GM12873 (cell line): ENCODE measurements around the gene NOSTRIN.

Source experiments
- CTCF ChIP-seq: IDR thresholded peaks from 2 replicates; pipeline ENCODE4 v1.5.1; 2012; ENCODE audit warnings: low read depth, mild to moderate bottlenecking, moderate library complexity, low read length, control low read depth; ENCODE audit not compliant: insufficient read depth; ENCODE audit errors: missing control alignments

The NOSTRIN gene

GRCh38 chr2:168851674-168852320 is 49.4 kb downstream of the NOSTRIN start:
- TF ChIP-seq CTCF: no peak

DNA sequence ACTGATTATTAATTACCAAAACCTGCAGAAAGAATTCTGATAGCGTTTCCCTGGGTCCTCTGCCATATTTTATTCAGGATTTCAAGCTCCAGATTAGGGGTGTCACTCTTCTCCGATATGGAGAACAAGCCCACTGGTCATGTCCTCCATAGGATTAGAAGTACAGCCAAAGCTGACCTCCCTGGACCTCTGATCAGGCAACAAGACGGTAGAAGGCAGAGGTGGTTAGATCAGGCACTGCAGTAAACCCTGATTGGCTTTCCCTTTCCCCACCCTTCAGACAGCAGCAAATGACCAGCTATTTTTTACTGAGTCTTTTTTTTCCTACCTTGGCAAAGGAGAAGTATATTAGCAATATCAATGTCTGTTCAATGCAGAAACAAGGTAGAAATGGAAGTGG is 50.0 kb downstream of the NOSTRIN start:
- no peak for TF ChIP-seq CTCF

- no peak for TF ChIP-seq CTCF
These were observed 51.0 kb downstream of the NOSTRIN start for GRCh38 chr2:168853471-168853870.

DNA sequence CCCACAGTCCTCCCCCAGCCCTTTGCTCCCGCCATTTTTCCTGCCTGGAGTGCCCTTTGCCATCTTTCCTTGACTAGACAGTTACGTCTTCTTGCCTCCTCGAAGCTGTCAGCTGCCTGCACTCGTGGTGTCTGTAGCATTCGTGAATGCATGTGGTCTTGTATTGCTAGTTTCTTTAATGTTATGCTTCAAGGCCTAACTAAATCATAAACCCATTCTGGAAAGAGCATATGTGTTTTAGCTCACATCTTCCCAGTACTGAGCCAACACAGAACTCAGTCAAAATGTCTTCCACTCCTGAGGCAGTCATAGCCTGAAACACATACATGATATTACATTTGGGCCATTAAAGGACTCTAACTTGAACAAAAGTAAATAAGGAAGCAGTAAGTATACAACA is 52.2 kb downstream of the NOSTRIN start:
- TF ChIP-seq CTCF: no peak

DNA sequence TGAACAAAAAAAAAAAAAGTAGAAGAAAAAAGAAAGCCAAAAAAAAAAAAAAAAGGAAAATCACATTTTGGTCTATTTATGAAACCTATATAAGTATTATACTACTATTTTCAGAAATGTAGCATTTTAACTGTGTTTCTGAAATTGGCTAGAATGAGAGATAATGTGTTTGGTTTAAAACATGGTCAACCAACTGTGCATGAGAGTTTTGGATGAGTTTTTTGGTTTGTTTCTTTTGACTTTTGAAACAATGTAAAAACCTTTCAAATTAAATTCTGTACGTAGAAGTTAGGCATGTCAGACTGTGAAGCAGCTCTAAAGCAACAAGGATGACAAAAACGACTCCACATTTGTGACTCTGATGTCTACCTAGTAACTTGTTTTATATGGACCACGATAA is 53.2 kb downstream of the NOSTRIN start:
- TF ChIP-seq CTCF: no peak

DNA sequence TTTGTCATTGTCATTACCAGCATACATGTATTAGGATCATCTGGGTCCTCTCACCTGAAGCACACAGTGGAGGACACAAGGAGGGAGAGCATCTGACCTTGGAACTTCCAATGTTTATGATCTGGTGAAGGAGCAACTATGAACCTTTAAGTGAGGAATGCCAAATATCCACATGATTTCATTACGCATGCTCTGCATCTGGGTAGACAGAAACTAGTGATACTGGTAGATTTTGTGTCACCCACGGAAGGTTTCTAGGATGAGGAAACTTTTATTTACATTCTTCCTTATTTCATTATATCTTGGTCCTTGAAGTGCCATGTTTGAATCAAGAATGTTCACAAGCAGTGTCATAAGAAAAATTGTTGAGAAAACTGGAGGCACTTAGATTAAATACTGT is 55.7 kb downstream of the NOSTRIN start:
- no peak for TF ChIP-seq CTCF

DNA sequence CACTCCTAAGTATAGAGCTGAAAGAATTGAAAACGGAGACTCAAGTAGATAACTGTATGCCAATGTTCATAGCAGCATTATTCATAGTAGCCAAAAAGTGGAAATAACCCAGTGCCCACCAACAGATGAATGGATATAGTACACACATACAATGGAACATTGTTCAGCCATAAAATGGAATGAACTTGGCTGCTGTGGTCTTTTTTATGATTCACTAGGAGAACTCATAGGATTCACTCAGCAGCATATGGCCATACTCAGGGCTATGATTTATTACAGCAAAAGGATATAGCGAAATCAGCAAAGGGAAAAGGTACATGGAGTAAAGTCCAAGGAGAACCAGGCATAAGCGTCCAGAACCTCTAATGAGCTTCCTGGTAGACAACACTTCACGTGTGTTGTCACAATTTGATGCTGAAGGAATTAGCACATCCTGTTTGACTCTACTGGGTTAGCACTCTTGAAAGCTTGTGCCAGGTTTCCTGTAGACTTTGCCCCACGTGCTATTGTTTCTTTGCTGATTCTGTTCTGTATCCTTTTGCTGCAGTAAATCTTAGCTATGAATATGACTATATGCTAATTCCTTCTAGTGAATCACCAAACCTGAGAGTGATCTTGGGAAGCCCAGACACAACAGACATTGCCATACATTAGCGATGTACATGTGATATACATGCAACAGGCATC is 72.1 kb downstream of the NOSTRIN start:
- no peak for TF ChIP-seq CTCF
